Left hindlimb (tissue), 1 donor: ENCODE measurements around the gene ANHX.
"Not testable (repeated sequence)": the region's sequence is repeated elsewhere in the genome, so short reads cannot be mapped to it uniquely, and the experiment has no call there.

Source experiments
- DNase-seq: peaks from one replicate; pipeline ENCODE4 v3.0.0-alpha.2; 2018

Gene ANHX

DNA sequence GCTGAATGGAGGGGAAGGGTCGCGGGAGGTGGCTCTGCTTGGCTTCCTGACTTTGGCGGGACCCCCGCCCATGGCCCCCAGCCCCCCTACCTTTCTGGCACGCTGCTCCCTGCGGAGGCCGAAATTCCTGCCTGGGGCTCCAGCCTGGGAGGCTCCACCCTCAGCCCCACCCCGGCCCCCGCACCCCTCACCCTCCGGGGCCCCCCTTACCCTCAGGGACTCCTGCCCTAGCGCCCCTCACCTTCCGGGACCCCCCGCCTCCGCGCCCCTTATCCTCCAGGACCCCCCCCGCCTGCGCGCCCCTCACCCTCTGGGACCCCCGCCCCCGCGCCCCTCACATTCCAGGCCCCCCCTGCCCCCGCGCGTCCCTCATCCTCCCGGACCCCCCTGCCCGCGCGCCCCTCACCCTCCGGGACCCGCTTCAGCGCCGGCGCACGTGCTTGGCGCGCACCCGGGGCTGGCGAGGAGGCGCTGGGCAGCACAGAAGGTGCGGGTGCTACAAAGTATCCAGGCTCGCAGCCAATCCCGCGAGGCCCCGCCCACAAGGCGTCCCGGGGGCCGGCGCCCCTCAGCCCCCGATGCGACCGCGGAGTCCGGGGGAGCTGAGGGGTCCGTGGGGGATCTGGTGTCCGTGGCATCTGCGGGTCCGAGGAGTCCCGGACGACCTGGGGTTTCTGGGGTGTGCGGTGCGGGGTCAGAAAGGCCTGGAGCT lies at the start of gene ANHX:
Gene ANHX (minus strand): TSS at position 477 of the 712 bp plus-strand sequence. CDS start 1,521 bp downstream, outside the sequence.
- DNase-seq: no peak

DNA sequence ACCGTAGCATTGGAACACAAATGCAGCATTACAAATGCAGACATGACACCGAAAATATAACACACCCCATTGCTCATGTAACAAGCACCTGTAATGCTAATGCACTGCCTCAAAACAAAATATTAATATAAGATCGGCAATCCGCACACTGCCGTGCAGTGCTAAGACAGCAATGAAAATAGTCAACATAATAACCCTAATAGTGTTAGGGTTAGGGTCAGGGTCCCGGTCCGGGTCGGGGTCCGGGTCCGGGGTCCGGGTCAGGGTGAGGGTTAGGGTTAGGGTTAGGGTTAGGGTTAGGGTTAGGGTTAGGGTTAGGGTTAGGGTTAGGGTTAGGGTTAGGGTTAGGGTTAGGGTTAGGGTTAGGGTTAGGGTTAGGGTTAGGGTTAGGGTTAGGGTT lies 29.0 kb upstream of the ANHX start:
- DNase-seq: not testable (repeated sequence)

DNA sequence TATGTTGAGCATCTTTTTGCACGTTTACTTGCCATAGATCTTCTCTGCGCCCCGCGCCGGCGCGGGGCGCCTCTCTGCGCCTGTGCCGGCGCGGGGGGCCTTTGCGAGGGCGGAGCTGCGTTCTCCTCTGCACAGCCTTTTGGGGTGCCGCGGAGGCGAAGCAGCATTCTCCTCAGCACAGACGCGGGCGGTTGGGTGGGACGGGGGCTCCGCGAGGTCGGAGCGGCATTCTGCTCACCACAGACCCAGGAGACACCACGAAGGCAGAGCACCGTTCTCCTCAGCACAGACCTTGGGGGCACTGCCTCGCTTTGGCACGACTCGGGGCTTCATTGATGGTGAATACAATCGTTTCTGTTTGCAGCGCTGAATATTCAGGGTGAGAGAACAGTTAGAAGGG lies 28.5 kb upstream of the ANHX start:
- DNase-seq: no peak

DNA sequence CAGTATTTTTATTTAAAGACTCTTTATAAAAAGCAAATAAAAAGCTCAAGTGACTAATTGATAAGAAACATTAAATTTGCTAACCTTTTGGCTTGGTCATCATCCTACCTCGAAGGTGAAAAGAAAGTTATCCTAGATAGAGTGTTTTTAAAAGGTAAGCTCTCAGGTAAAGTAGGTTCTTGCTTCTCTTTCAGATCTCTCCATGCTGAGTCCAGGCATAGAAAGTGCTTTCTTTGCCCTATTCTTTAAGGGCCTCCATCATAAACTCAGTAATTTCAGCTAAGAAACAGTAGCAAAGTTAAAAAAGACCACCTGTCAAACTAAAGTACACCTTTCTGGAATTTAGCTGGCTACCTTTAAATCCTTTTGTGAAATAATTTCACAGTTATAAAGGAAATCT lies 20.6 kb upstream of the ANHX start:
- DNase-seq: no peak

DNA sequence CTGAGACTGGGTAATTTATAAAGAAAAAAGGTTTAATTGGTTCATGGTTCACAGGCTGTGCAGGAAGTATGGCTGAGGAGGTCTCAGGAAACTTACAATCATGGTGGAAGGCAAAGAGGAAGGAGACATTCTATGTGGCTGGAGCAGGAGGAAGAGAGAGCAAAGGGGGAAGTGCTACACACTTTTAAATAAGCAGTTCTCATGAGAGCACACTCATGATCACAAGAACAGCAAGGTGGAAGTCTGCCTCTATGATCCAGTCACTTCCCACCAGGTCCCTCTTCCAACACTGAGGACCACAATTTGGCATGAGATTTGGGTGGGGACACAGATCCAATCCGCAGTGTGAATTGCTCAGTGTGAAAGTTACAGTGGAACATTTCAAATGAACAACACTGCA lies 20.2 kb upstream of the ANHX start:
- DNase-seq: not testable (repeated sequence)

DNA sequence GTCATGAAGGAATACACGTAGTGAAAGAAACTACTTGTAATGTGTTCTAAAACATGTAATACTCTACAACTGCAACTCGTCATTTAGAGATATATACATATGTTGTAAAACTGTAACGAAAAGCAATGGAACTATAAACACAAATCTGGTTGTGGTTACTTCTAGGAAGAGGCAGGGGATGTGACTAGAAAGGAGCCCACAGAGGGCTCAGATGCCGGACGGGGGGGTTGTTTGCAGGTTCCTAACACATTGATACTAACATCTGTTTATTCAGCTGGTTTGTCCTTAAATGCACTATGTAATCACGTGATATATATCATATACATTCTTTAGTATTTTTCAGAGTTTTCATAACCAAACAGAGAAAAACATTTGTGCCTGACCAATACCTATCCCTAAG lies 16.1 kb upstream of the ANHX start:
- no peak for DNase-seq

DNA sequence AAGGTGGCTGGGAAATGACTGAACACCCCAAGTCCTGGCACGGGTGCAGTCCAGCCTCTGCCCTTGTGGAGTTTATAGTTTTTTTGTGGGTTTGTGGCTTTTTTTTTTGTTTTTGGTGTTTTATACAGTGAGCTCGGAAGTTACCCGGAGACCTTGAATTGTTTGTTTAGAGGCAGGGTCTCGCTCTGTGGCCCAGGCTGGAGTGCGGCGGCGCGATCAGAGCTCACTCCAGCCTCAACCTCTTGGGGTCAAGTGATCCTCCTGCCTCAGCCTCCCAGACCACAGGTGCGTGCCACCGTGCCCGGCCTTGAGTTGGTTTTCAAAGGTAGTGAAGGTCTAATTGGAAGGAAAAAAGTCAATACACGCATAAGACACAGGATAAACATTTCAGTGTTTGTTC lies 879 bp upstream of the ANHX start:
- DNase-seq: no peak

DNA sequence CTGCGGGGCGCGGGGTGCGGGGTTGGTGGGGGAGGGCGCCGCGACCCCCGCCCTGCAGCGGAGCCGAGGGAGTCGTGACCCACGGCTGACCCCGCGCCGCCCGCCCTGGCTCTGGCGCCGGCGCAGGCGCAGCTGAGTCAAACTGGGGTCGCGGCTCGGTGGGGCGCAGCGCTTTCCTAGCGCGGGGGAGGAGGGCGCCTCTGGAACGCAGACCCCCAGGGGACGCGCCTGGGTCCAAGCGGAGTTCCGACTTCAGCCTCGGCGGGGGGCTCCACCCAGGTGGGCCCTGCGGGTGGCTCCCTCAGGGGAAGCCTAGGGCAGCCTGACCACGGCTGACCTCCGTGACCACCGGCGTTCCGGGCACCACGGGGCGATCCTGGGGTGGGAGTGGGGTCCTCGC lies 467 bp upstream of the ANHX start:
- no peak for DNase-seq

DNA sequence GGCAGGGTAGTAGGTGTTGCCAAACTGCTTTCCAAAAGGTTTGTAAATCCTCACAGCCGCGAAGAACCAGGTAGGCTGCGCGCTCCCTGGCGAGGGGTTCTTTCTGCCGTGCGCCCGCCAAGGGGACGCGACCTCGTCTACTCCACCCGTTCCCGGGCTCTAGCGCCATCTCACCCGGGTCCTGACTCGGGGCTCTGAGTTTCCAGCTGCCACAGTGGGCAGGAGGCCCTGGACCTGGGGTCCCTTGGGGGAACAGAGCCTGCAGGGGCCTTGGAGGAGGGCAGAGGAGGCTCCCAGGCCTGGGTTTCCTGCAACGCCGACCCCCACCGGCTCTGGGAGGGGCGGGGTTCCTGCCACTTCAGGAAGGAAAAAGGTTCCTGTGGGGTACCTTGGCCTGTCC lies 706 bp downstream of the ANHX start:
- no peak for DNase-seq

DNA sequence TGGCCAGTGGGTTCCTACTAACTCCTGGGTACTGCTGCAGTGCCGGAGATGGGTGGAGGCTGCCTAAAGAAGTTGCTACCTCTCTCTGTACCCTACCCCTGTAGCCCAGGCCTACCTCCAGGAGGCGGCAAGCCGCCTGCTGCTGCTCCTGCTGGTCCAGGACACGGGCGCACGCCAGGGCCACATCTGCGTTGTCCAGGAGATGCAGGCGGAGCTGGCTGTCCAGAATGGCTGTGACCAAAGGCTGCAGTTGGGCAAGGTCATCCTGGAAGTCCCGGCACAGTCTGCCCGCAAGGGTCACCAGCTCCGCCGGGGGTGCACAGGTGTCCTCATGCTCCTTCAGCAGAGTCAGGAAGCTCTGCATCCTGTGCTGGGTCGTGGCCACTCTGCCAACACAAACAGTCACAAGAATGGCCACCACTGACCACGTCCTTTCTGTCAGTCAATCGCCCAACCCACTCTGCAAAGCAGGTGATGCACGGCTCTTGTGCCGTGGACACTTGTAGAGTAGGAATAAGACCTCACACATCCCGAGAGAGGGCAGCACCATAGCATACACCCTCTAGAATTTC lies 1.6 kb downstream of the ANHX start:
- DNase-seq: no peak

DNA sequence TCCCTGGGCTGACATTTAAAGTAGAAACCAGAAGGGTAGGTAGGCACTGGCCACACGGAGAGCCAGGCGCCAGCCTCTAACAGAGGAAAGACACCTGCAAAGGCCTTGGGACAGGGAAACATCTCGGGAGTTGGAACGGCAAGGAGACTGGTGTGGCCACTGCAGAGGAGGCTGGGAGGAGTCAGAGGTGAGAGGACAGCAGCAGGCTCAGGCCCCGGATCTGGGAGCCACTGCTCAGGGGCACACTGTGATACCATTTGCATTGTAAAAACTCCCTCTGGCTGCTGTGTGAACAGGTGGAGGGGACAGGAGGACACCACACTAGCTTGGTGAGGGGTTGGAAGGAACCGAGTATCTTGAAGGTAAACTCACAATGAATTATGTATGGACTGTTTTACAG lies 2.7 kb downstream of the ANHX start:
- no peak for DNase-seq

DNA sequence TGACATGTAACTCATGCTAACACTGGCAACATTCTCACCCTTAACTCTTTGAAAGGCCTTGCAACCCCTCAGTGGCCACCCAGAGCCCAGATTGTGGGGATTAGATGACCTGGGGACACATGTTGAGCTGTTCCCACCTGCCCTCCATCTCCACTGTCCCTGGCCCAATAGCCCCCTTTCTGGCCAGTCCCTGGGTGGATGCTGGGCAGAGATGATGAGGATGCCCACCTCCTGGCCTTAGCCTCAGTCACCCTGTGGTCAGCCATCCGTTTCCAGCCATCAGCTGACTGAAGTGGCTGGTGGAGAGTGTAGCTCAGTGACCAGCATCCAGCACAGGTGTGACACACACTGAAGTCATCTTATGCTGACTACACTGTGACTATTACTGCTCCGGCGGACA lies 4.7 kb downstream of the ANHX start:
- DNase-seq: no peak

DNA sequence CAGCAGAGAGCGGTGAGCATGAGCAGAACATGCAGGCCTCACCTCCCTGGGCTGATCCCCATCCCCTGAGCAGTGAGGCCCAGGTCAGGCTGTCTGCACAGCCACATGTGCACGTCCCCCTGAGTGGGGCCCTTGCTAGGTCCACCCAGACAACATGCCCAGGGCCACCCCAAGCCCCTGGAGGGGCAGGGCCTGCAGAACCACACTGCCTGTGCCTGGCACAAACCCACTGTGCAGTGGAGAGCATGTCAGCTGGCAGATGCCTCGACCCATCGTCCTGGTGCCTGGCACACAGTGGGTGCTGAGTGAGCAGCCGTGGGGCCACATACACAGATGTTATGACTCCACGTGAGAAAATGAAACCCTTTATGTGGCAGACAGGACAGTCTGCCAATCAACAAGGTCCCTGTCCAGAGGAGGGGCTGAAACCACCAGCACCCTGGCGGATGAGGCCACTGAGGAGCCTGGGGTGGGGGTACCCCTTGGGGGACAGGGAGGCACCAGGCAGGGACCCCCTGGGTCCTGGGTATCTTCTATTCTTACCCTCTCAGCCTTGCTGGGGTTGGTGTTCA lies 8.3 kb downstream of the ANHX start:
- DNase-seq: no peak

DNA sequence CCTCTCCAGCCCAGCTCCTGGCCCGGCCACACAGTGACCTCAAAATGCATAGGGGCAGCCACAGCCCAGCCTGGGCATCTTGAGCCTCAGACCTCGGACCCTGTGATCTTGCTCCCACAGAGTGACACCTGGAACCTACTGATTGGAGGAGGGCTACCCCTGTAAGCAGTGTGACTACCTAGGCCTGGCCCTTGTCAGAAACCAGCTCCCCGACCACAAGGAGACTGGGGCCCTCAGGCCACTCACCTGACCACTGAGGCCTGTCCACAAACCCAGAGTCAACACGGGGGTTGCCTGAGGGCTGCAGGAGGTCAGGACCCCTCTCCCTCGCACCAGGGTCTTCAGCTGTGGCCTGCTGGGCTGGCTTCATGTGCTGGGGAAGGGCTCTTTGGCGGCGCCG lies 9.0 kb downstream of the ANHX start:
- no peak for DNase-seq

DNA sequence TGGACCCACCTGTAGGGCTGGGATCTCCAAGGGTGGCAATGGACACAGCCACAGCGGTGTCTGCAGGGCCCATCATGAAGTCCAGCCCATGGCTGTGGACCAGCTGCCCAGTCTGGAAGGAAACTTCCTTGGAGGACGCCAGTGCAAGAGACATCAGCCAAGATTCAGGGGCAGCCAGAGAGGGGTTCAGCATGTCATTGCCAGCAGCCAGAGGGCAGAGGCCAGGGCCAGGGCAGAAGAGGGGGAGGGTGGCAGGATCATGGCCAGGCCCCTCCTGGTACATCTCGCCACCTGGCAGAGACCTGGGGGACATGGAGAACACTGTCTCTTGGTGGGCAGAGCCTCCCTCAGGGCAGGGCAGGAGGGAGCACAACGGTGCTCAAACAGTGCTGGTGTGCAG lies 10.2 kb downstream of the ANHX start:
- DNase-seq: no peak

DNA sequence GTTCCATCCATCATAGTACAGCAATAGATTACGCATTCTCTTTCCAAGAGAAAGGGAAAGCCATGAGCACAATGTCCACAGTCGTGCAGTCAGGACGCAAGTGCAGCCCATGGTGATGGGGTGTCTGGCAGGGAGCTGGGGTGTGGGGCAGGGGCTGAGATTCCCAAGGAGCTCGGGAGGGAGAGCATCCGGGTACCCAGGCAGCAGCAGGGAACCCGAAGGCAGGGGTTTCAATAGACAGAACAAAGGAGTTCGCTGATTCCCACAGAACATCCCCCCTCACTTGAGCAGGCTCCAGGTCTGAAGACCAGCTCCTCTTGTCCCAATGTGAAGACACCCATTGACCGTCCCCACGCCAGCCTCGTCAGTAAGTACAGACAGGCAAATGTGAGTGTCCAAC lies 13.5 kb downstream of the ANHX start:
- no peak for DNase-seq

DNA sequence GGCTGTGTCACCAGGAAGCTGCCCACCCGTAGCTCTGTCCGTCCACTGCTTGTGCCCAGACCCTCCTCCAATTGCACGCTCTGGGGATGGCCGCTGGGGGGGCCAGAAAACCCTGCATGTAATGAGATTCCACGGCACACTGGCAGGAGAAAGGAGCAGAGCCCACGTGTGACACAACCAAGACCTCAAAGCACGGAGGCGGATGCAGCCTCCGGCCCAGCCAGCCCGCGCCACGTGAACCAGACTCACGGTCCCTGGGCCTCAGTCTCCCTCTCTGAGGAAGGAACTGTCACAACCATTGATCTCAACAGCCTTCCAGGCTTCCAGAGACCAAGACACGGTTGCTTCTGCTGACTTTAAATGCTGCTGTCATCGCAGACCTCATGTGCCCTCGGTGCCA lies 14.4 kb downstream of the ANHX start:
- DNase-seq: no peak

DNA sequence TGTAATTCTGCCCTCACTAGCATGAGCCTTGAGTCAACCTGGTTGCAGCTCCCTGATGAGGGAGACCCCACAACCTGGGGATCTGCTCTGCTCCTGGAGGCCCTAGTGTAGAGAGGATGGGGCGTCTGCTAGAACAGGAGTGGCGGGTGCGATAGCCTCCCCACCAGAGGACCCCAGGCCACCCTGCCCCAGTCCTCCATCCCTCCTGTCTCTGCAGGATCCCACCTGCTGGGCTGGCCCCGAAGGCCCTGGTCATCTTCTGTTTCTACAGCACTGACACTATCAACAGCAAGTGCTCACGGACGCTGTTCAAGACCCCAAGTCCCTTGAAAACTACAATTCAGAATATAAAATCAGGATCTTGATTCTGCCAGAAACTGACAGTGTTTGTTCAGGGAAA lies 15.2 kb downstream of the ANHX start:
- no peak for DNase-seq

DNA sequence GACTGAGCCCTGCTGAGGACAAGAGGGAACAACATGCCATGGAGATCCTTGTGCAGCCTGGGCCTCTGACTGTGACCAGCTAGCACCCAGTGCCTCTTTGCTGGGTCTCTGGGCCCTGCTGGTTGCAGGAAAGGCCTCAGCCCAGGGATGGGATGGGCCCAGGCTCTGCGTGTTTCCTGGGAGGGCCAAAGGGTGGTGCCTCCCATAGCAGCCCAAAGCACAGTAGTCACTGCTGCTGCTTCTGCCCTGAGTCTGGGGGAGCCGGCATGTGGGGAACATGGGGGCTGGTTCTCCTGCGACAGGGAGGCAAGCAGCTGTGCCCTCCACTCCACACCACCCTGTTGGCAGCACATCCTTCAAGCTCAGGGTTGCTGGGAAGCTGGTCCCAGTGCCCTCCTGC lies 18.5 kb downstream of the ANHX start:
- no peak for DNase-seq

DNA sequence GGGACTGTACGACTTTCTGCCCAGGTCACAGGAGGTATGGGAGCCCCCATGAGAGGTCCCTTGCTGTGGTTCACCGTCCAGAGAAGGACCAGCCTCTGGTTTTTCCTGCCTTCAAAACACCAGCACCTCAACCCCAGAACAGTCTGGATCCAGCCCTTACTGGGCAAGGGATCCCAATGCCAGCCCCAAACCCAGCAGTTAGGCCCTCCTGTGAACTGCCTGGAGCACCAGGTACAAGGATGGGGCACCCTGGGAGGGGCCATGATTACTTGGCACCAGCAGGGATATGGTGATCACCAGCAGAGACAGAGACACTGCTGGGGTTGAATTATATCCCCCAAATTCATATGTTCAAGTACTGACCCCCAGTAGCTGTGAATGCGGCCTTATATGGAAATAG lies 20.0 kb downstream of the ANHX start:
- no peak for DNase-seq

DNA sequence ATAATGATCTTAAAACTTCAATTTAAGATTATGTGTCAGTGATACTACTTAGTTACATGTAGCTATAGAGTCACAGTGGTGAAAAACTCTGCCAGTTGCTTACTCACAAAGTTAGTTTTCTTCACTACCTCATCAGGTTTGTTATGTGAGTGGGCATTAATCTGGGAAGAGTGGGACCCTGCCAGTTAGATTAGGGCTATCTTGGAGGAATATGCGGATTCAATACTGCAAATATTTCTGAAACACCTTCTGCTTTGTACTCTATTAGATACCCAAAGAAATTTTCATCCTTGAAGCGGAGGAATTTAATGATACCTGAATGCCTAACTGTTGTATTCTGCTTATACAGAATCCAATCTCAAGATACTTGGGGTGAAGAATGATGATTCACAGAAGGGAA lies 29.3 kb downstream of the ANHX start:
- DNase-seq: no peak

DNA sequence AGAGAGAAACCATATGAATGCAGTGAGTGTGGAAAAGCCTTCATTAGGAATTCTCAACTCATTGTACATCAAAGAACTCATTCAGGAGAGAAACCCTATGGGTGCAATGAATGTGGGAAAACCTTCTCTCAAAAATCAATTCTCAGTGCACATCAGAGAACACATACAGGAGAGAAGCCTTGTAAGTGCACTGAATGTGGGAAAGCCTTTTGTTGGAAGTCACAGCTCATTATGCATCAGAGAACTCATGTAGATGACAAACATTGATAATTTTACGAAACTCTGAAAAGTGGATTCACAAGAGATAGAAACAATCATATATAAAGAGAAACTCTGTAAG lies 31.4 kb downstream of the ANHX start:
- DNase-seq: no peak

DNA sequence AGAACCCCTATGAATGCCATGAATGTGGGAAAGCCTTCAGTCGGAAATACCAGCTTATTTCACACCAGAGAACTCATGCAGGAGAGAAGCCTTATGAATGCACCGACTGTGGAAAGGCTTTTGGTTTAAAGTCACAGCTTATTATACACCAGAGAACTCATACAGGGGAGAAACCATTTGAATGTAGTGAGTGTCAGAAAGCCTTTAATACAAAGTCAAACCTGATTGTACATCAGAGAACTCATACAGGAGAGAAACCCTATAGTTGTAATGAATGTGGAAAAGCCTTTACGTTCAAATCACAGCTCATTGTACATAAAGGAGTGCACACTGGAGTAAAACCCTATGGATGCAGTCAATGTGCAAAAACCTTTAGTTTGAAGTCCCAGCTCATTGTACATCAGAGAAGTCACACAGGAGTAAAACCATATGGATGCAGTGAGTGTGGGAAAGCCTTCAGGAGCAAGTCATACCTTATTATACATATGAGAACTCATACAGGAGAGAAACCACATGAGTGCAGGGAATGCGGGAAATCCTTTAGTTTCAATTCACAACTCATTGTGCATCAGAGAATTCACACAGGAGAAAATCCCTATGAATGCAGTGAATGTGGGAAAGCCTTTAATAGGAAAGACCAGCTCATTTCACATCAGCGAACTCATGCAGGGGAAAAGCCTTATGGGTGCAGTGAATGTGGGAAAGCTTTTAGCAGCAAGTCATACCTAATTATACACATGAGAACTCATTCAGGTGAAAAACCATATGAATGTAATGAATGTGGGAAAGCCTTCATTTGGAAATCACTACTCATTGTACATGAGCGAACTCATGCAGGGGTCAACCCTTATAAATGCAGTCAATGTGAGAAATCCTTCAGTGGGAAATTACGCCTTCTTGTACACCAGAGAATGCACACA lies 32.1 kb downstream of the ANHX start:
- DNase-seq: no peak
